Hypothalamus (tissue), 51 donors: ENCODE data around the gene ZC3H8.

ENCODE experiments used
- DNase-seq, 51 donors: peaks; one replicate each; lab custom pipeline; 2025; lab: John Stamatoyannopoulos, UW

Gene ZC3H8

GRCh38 chr2:112166806-112167499 lies 87.9 kb downstream of the ZC3H8 start:
- DNase-seq = no peak

GRCh38 chr2:112165296-112165695 lies 89.5 kb downstream of the ZC3H8 start:
- no peak for DNase-seq

- DNase-seq = no peak
Observed at GRCh38 chr2:112164876-112165275, 90.0 kb downstream of the ZC3H8 start.

GRCh38 chr2:112163541-112163981 lies 91.3 kb downstream of the ZC3H8 start:
- no peak for DNase-seq

GRCh38 chr2:112162956-112163355 lies 91.9 kb downstream of the ZC3H8 start:
- DNase-seq = no peak

- no peak for DNase-seq
Observed at GRCh38 chr2:112162341-112162740, 92.5 kb downstream of the ZC3H8 start.
